ENCODE data around the gene GBX2. TPM values are rescaled to one million over a fixed set of nuclear protein-coding genes. Genes with fewer than 3 reads are reported as not detected.
A peak's percentile ranks its signal among the peaks of the same experiment; 100 is the strongest.

The GBX2 gene
- total and polyA plus RNA-seq, 9 of the 15 experiments (the other 6 are each of a cell fraction or from before 2014, with no cell fraction given) = 0.03 to 0.53 (median 0.27) TPM; not detected in 1

- DNase-seq (ENCODE audit: extremely low read depth in 1 of 4, low spot score in 3 of 4) (peak; percentile 38 to 59 (median 50)), ATAC-seq (no peak), FAIRE-seq (peak; percentile 48)
- ChIA-PET CTCF (ENCODE audit: low intra/inter-chr PET ratio) (no interaction called here), POLR2A (interaction anchor here (1.0 kb wide), 1 partner anchor 13 kb away, joined by 3 read pairs; no protein-coding TSS in a partner anchor)
- no TSS peak for BruUV-seq (replicated peaks)
- Histone ChIP-seq H3K79me2 (ENCODE audit: control insufficient read depth, insufficient read depth, low read length) (no peaks in the 10 kb centered on the region), H2AFZ (ENCODE audit: low read depth, low read length) (peak overlapping the region; percentile 9; the same call in 1 of the 2 replicates), H3K9me1 (ENCODE audit: control insufficient read depth, insufficient read depth, low read length) (no peaks in the 10 kb centered on the region), H3K4me3 (no peak overlapping the region), H3K27ac (ENCODE audit: extremely low read depth, low read depth, low read length) (no peak overlapping the region), H3K27me3 (ENCODE audit: control insufficient read depth in 2 of 2, insufficient read depth in 2 of 2, low read length in 2 of 2) (no peaks in the 10 kb centered on the region), H3K9ac (ENCODE audit: insufficient read depth in 1 of 2, low read depth in 2 of 2, low read length in 2 of 2) (no peak overlapping the region), H3K36me3 (ENCODE audit: control insufficient read depth, insufficient read depth, low read length) (no peaks in the 10 kb centered on the region), H3K9me3 (replicated peaks; ENCODE audit: control insufficient read depth, insufficient read depth, low read depth, low read length) (no peaks in the 10 kb centered on the region), H3K4me2 (ENCODE audit: insufficient read depth, low read length) (no peak overlapping the region), H4K20me1 (replicated peaks; ENCODE audit: control insufficient read depth, insufficient read depth, low read length) (no peaks in the 10 kb centered on the region), H3K4me1 (replicated peaks in 1 of 2; ENCODE audit: control insufficient read depth in 2 of 2, insufficient read depth in 2 of 2, low read length in 2 of 2) (peaks cover 2 to 20% of the 10 kb centered on the region in 2 experiments; a peak in 4 of 5 replicates)
- TF ChIP-seq CBFA2T3 (IDR thresholded peaks at IDR 0.05) (peak; percentile 25), EGR1 (conservative IDR thresholded peaks at IDR 0.05) (peak; percentile 83), MAX (CRISPR knock-in tag; IDR thresholded peaks at IDR 0.05) (no peak), VEZF1 (CRISPR knock-in tag; IDR thresholded peaks at IDR 0.05) (peak; percentile 53), PCBP2 (IDR thresholded peaks at IDR 0.05; ENCODE audit: low read depth, low read length, poor library complexity, severe bottlenecking) (no peak), ZBTB7A (IDR thresholded peaks at IDR 0.05; ENCODE audit: borderline replicate concordance, control insufficient read depth, low read depth, low read length) (peak; percentile 33; the same call in 1 of the 2 replicates), CBFA2T2 (conservative IDR thresholded peaks at IDR 0.05) (0 out of 2 replicates have a peak, but pooled peaks have one; percentile 8), TFE3 (CRISPR knock-in tag; IDR thresholded peaks at IDR 0.05) (peak; percentile 42; the same call in 1 of the 2 replicates)
- intact Hi-C loops (cut with micrococcal nuclease) = no loop called here
- in situ Hi-C loops (cut with MboI) = loop anchor here (5.0 kb wide), 1 partner anchor 398 kb away; no protein-coding TSS in a partner anchor
- WGBS (ENCODE audit: insufficient coverage, low coverage, missing lambda C conversion rate) = 32% methylated on average over 4 of the region's 6 CpGs
Observed at GRCh38 chr2:236175548-236176150, 7.5 kb upstream of the GBX2 start.

Data from K562 (cell line).